OCI-LY1 (cell line): Measurements from ENCODE around the gene KCNH1.

Source experiments
- H2AFZ ChIP-seq: fragments of 200-600 bp; sonication (generic), shearing (Covaris generic); 2 replicates; pipeline ENCODE4 v1.6.0; 2014; ENCODE audit warnings: antibody characterized with exemption, mild to moderate bottlenecking, low read length
- H3F3A ChIP-seq: fragments of 200-600 bp; sonication (generic), shearing (Covaris generic); 2 replicates; pipeline ENCODE4 v1.6.0; 2014; ENCODE audit warnings: mild to moderate bottlenecking, antibody characterized with exemption, low read length, moderate library complexity; ENCODE audit not compliant: insufficient read depth
- H3K27ac ChIP-seq: fragments of 200-600 bp; sonication (generic); 2 replicates; pipeline ENCODE4 v1.5.1; 2014; ENCODE audit warnings: low read length, mixed run types, mild to moderate bottlenecking, low read depth; ENCODE audit not compliant: poor library complexity, severe bottlenecking
- H3K27me3 ChIP-seq: fragments of 200-600 bp; sonication (generic); 2 replicates; pipeline ENCODE4 v1.6.0; 2014; ENCODE audit warnings: antibody characterized with exemption, mild to moderate bottlenecking, low read length, moderate library complexity; ENCODE audit not compliant: insufficient read depth
- H3K36me3 ChIP-seq: fragments of 200-600 bp; sonication (generic); 2 replicates; pipeline ENCODE4 v1.6.1; 2014; ENCODE audit warnings: mild to moderate bottlenecking, antibody characterized with exemption, low read length, moderate library complexity, mixed read lengths; ENCODE audit not compliant: insufficient read depth
- H3K4me1 ChIP-seq: fragments of 200-600 bp; sonication (generic); 2 replicates; pipeline ENCODE4 v1.5.1; 2014; ENCODE audit warnings: mild to moderate bottlenecking, low read length, moderate library complexity; ENCODE audit not compliant: insufficient read depth, severe bottlenecking
- H3K4me2 ChIP-seq: fragments of 200-600 bp; sonication (generic), shearing (Covaris generic); 2 replicates; pipeline ENCODE4 v1.6.1; 2014; ENCODE audit warnings: low read length
- H3K4me3 ChIP-seq: fragments of 200-600 bp; sonication (generic); 2 replicates; pipeline ENCODE4 v1.5.1; 2014; ENCODE audit warnings: low read length, low read depth, mild to moderate bottlenecking, mixed read lengths; ENCODE audit not compliant: poor library complexity, severe bottlenecking
- H3K79me2 ChIP-seq: fragments of 200-600 bp; shearing (Covaris generic); 2 replicates; pipeline ENCODE4 v1.6.1; 2016; ENCODE audit warnings: mixed run types, low read length, mixed read lengths; ENCODE audit not compliant: insufficient read depth
- H3K9ac ChIP-seq: fragments of 200-600 bp; sonication (generic), shearing (Covaris generic); 2 replicates; pipeline ENCODE4 v1.6.1; 2014; ENCODE audit warnings: mild to moderate bottlenecking, low read length, mixed read lengths
- H3K9me2 ChIP-seq: fragments of 200-600 bp; sonication (generic), shearing (Covaris generic); 2 replicates; pipeline ENCODE4 v1.6.1; 2014; ENCODE audit warnings: low read depth, mild to moderate bottlenecking, low read length, mixed read lengths
- H3K9me3 ChIP-seq: fragments of 200-600 bp; shearing (Covaris generic); 2 replicates; pipeline ENCODE4 v1.6.1; 2014; ENCODE audit warnings: low read length, mixed read lengths
- H4K20me1 ChIP-seq: fragments of 200-600 bp; sonication (generic), shearing (Covaris generic); 2 replicates; pipeline ENCODE4 v1.6.0; 2016; ENCODE audit warnings: mild to moderate bottlenecking, low read length; ENCODE audit not compliant: insufficient read depth
- EZH2 ChIP-seq: fragments of 200-600 bp; sonication (generic), shearing (Covaris generic); IDR thresholded peaks from 2 replicates; pipeline ENCODE4 v1.8.0; 2017; ENCODE audit warnings: borderline replicate concordance, mixed run types, mild to moderate bottlenecking, antibody characterized with exemption, low read length, moderate library complexity, mixed read lengths
- TF ChIP-seq, protein P1 (sequence below): fragments of 200-600 bp; sonication (generic), shearing (Covaris generic); IDR thresholded peaks from 2 replicates; pipeline ENCODE4 v1.5.1; 2017; ENCODE audit warnings: mild to moderate bottlenecking, antibody characterized with exemption, low read length, moderate library complexity, mixed read lengths

KCNH1 gene

DNA sequence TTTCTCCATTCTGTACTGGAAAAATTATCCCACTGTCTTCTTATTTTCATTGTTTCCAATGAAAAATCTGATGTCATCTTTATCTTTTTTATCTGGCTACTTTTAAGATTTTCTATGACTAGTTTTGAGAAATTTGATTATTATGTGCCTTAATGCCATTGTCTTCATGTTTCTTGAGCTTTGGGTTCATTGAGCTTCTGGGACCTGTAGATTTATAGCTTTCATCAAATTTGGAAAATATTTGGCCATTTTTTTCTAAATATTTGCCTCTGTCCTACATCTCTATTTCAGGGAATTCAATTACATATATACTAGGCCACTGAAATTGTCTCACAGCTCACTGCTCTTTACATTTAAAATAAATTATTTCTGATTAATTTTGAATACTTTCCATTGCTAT is 38.7 kb upstream of the KCNH1 start:
- no peaks in the 10 kb centered on the region for H3K4me1 ChIP-seq
- H3K27me3 ChIP-seq: no peaks in the 10 kb centered on the region
- H3K9me3 ChIP-seq: no peaks in the 10 kb centered on the region
- no peak overlapping the region for H3K4me3 ChIP-seq
- no peak overlapping the region for H3K9ac ChIP-seq
- no peaks in the 10 kb centered on the region for H4K20me1 ChIP-seq
- no peaks in the 10 kb centered on the region for H3K9me2 ChIP-seq
- no peak for TF ChIP-seq EZH2
- TF ChIP-seq, protein P1, sequence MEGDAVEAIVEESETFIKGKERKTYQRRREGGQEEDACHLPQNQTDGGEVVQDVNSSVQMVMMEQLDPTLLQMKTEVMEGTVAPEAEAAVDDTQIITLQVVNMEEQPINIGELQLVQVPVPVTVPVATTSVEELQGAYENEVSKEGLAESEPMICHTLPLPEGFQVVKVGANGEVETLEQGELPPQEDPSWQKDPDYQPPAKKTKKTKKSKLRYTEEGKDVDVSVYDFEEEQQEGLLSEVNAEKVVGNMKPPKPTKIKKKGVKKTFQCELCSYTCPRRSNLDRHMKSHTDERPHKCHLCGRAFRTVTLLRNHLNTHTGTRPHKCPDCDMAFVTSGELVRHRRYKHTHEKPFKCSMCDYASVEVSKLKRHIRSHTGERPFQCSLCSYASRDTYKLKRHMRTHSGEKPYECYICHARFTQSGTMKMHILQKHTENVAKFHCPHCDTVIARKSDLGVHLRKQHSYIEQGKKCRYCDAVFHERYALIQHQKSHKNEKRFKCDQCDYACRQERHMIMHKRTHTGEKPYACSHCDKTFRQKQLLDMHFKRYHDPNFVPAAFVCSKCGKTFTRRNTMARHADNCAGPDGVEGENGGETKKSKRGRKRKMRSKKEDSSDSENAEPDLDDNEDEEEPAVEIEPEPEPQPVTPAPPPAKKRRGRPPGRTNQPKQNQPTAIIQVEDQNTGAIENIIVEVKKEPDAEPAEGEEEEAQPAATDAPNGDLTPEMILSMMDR: no peak
- H3K36me3 ChIP-seq: no peaks in the 10 kb centered on the region
- H3F3A ChIP-seq: no peaks in the 10 kb centered on the region
- no peaks in the 10 kb centered on the region for H3K79me2 ChIP-seq
- H3K4me2 ChIP-seq: no peak overlapping the region
- H3K27ac ChIP-seq: no peak overlapping the region
- no peak overlapping the region for H2AFZ ChIP-seq

DNA sequence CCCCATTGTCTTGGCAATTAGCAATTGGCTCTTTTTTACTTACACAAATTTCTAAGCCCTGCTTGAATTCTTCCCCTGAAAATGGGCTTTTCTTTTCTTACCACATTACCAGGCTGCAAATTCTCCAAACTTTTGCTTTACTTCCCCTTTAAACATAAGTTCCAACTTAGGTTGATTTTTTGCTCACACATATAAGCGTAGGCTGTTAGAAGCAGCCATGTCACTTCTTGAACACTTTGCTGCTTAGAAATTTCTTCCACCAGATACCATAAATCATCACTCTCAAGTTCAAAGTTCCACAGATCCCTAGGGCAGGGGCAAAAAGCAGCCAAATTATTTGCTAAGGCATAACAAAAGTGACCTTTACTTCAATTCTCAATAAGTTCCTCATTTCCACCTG is 35.4 kb upstream of the KCNH1 start:
- Histone ChIP-seq H3K9me2 (no peaks in the 10 kb centered on the region), H3F3A (no peaks in the 10 kb centered on the region), H3K4me3 (no peak overlapping the region), H3K79me2 (no peaks in the 10 kb centered on the region), H4K20me1 (no peaks in the 10 kb centered on the region), H3K4me1 (no peaks in the 10 kb centered on the region), H3K9me3 (no peaks in the 10 kb centered on the region), H3K27me3 (no peaks in the 10 kb centered on the region), H3K36me3 (no peaks in the 10 kb centered on the region), H3K27ac (no peak overlapping the region), H3K4me2 (no peak overlapping the region), H3K9ac (no peak overlapping the region), H2AFZ (no peak overlapping the region)
- TF ChIP-seq, protein P1: no peak
- no peak for TF ChIP-seq EZH2

DNA sequence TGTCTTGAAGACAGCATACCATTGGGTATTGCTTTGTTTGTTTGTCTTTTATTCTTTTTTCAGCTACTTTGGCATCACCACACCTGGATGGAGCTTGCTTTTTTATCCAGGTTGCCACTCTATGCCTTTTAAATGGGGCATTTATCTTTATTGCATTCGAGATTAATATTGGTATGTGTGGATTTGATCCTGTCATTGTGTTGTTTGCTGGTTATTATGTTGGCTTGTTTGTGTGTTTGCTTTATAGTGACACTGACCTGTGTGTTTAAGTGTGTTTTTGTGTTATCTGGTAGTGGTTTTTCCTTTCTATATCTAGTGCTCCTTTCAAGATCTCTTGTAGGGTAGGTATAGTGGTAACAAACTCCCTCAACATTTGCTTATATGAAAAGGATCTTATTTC is 24.9 kb upstream of the KCNH1 start:
- H3K79me2 ChIP-seq: no peaks in the 10 kb centered on the region
- H3K9me2 ChIP-seq: no peaks in the 10 kb centered on the region
- H3K27me3 ChIP-seq: no peaks in the 10 kb centered on the region
- H3K4me2 ChIP-seq: no peak overlapping the region
- H3F3A ChIP-seq: no peaks in the 10 kb centered on the region
- H3K4me3 ChIP-seq: no peak overlapping the region
- no peak overlapping the region for H3K27ac ChIP-seq
- no peaks in the 10 kb centered on the region for H3K9me3 ChIP-seq
- H3K36me3 ChIP-seq: no peaks in the 10 kb centered on the region
- H2AFZ ChIP-seq: no peak overlapping the region
- H3K4me1 ChIP-seq: no peaks in the 10 kb centered on the region
- TF ChIP-seq EZH2: no peak
- TF ChIP-seq, protein P1: no peak
- no peak overlapping the region for H3K9ac ChIP-seq
- H4K20me1 ChIP-seq: no peaks in the 10 kb centered on the region
